Liver (tissue), 3 donors: ENCODE results near the gene ATP5PD.
A peak's percentile ranks its signal among the peaks of the same experiment; 100 is the strongest.

Experiments
- CTCF ChIP-seq: fragments of 150-350 bp; IDR thresholded peaks from 2 replicates; pipeline ENCODE4 v1.5.1; 2017; ENCODE audit warnings: improper control_type of control experiment, low read depth, low read length; ENCODE audit not compliant: missing input control
- EGR1 ChIP-seq, 2 donors: IDR thresholded peaks; 2 replicates each; pipeline ENCODE4 v1.6.1; 2016 to 2018; ENCODE audit warnings: antibody characterized with exemption in 2 of 2, low read depth in 2 of 2
- RAD21 ChIP-seq, 2 donors: IDR thresholded peaks; 2 replicates each; pipeline ENCODE4 v1.6.1; 2016; ENCODE audit warnings: antibody characterized with exemption in 2 of 2, mild to moderate bottlenecking in 2 of 2
- ZBTB33 ChIP-seq: IDR thresholded peaks from 2 replicates; pipeline ENCODE4 v1.6.1; 2016; ENCODE audit warnings: antibody characterized with exemption
- donor health status: healthy.
- donor health status: healthy.

- TF ChIP-seq ZBTB33 (no peak), RAD21 (IDR thresholded peaks at IDR 0.05) (no peak), EGR1 (IDR thresholded peaks at IDR 0.05; ENCODE audit: low read depth in 2 of 2) (peak; percentile 60 to 95), CTCF (no peak)
Observed at GRCh38 chr17:75046407-75047289, at the start of gene ATP5PD, which contains the start of gene KCTD2.
